ENCODE results near the gene TBC1D9B.

DNA sequence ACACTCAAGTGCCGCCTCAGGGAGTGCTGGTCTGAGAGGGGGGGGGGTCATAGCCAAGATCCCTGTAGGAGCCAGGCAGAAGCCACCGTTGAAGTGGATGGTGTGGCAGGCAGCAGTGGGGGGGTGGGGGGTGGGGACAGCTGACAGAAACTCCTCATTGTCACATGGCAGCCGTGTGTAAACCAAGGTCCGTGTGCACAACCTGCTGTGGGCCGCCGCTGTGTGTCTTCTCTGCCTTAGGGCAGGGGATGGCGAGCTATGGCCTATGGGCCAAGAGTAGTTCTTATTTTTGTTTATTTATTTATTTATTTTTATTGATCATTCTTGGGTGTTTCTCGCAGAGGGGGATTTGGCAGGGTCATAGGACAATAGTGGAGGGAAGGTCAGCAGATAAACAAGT lies 73.6 kb downstream of the TBC1D9B start:
- TF ChIP-seq, protein P1, sequence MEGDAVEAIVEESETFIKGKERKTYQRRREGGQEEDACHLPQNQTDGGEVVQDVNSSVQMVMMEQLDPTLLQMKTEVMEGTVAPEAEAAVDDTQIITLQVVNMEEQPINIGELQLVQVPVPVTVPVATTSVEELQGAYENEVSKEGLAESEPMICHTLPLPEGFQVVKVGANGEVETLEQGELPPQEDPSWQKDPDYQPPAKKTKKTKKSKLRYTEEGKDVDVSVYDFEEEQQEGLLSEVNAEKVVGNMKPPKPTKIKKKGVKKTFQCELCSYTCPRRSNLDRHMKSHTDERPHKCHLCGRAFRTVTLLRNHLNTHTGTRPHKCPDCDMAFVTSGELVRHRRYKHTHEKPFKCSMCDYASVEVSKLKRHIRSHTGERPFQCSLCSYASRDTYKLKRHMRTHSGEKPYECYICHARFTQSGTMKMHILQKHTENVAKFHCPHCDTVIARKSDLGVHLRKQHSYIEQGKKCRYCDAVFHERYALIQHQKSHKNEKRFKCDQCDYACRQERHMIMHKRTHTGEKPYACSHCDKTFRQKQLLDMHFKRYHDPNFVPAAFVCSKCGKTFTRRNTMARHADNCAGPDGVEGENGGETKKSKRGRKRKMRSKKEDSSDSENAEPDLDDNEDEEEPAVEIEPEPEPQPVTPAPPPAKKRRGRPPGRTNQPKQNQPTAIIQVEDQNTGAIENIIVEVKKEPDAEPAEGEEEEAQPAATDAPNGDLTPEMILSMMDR (IDR thresholded peaks at IDR 0.05): no peak
- no peak for TF ChIP-seq ZNF416 (CRISPR knock-in tag; IDR thresholded peaks at IDR 0.05)
- no peak for TF ChIP-seq ZNF317 (CRISPR knock-in tag; IDR thresholded peaks at IDR 0.05; ENCODE audit: borderline replicate concordance, low read depth)
- no peak for TF ChIP-seq GTF2I (CRISPR knock-in tag; conservative IDR thresholded peaks at IDR 0.05)
- TF ChIP-seq, protein P2, sequence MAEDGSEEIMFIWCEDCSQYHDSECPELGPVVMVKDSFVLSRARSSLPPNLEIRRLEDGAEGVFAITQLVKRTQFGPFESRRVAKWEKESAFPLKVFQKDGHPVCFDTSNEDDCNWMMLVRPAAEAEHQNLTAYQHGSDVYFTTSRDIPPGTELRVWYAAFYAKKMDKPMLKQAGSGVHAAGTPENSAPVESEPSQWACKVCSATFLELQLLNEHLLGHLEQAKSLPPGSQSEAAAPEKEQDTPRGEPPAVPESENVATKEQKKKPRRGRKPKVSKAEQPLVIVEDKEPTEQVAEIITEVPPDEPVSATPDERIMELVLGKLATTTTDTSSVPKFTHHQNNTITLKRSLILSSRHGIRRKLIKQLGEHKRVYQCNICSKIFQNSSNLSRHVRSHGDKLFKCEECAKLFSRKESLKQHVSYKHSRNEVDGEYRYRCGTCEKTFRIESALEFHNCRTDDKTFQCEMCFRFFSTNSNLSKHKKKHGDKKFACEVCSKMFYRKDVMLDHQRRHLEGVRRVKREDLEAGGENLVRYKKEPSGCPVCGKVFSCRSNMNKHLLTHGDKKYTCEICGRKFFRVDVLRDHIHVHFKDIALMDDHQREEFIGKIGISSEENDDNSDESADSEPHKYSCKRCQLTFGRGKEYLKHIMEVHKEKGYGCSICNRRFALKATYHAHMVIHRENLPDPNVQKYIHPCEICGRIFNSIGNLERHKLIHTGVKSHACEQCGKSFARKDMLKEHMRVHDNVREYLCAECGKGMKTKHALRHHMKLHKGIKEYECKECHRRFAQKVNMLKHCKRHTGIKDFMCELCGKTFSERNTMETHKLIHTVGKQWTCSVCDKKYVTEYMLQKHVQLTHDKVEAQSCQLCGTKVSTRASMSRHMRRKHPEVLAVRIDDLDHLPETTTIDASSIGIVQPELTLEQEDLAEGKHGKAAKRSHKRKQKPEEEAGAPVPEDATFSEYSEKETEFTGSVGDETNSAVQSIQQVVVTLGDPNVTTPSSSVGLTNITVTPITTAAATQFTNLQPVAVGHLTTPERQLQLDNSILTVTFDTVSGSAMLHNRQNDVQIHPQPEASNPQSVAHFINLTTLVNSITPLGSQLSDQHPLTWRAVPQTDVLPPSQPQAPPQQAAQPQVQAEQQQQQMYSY (CRISPR knock-in tag; IDR thresholded peaks at IDR 0.05): no peak
- no peak for TF ChIP-seq FOXK1 (CRISPR knock-in tag; IDR thresholded peaks at IDR 0.05)
- TF ChIP-seq CREM (CRISPR knock-in tag; IDR thresholded peaks at IDR 0.05): no peak
- TF ChIP-seq, protein P3, sequence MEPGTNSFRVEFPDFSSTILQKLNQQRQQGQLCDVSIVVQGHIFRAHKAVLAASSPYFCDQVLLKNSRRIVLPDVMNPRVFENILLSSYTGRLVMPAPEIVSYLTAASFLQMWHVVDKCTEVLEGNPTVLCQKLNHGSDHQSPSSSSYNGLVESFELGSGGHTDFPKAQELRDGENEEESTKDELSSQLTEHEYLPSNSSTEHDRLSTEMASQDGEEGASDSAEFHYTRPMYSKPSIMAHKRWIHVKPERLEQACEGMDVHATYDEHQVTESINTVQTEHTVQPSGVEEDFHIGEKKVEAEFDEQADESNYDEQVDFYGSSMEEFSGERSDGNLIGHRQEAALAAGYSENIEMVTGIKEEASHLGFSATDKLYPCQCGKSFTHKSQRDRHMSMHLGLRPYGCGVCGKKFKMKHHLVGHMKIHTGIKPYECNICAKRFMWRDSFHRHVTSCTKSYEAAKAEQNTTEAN (CRISPR knock-in tag; IDR thresholded peaks at IDR 0.05): no peak
